Measurements from ENCODE around the gene S100A6. TPM values are rescaled to one million over a fixed set of nuclear protein-coding genes. Genes with fewer than 3 reads are reported as not detected.

S100A6 gene
- polyA plus RNA-seq, 1 donor from 2014 or later, result not detected

- Histone ChIP-seq H3K4me3 (ENCODE audit: low read length) (no peak overlapping the region), H3K9ac (ENCODE audit: low read length) (no peak overlapping the region), H3K4me2 (ENCODE audit: low read length) (no peak overlapping the region), H3K9me3 (ENCODE audit: low read length) (no peaks in the 10 kb centered on the region), H3K27me3 (ENCODE audit: insufficient read depth, low read depth, low read length) (no peaks in the 10 kb centered on the region), H3F3A (ENCODE audit: insufficient read depth, low read length, poor library complexity, severe bottlenecking) (no peaks in the 10 kb centered on the region), H3K36me3 (ENCODE audit: insufficient read depth, low read length) (no peaks in the 10 kb centered on the region), H2AFZ (ENCODE audit: low read depth, low read length) (no peak overlapping the region), H3K79me2 (replicated peaks; ENCODE audit: insufficient read depth, low read length) (no peaks in the 10 kb centered on the region), H3K27ac (ENCODE audit: low read length) (no peak overlapping the region), H3K9me2 (ENCODE audit: insufficient read depth, low read length) (no peaks in the 10 kb centered on the region), H4K20me1 (ENCODE audit: insufficient read depth) (no peaks in the 10 kb centered on the region)
- TF ChIP-seq SMC3 (conservative IDR thresholded peaks at IDR 0.05; ENCODE audit: poor library complexity) (no peak), CTCF (IDR thresholded peaks at IDR 0.05; ENCODE audit: poor library complexity, severe bottlenecking) (no peak), RAD21 (conservative IDR thresholded peaks at IDR 0.05) (no peak), EP300 (conservative IDR thresholded peaks at IDR 0.05; ENCODE audit: poor library complexity, severe bottlenecking) (no peak), POLR2AphosphoS5 (IDR thresholded peaks at IDR 0.05) (no peak), TAF1 (IDR thresholded peaks at IDR 0.05; ENCODE audit: low read depth) (no peak), EZH2 (IDR thresholded peaks at IDR 0.05; ENCODE audit: borderline replicate concordance, insufficient read depth, low read length, poor library complexity, severe bottlenecking) (no peak), MXI1 (conservative IDR thresholded peaks at IDR 0.05; ENCODE audit: poor library complexity, severe bottlenecking) (no peak)
- TF ChIP-seq, protein P1, sequence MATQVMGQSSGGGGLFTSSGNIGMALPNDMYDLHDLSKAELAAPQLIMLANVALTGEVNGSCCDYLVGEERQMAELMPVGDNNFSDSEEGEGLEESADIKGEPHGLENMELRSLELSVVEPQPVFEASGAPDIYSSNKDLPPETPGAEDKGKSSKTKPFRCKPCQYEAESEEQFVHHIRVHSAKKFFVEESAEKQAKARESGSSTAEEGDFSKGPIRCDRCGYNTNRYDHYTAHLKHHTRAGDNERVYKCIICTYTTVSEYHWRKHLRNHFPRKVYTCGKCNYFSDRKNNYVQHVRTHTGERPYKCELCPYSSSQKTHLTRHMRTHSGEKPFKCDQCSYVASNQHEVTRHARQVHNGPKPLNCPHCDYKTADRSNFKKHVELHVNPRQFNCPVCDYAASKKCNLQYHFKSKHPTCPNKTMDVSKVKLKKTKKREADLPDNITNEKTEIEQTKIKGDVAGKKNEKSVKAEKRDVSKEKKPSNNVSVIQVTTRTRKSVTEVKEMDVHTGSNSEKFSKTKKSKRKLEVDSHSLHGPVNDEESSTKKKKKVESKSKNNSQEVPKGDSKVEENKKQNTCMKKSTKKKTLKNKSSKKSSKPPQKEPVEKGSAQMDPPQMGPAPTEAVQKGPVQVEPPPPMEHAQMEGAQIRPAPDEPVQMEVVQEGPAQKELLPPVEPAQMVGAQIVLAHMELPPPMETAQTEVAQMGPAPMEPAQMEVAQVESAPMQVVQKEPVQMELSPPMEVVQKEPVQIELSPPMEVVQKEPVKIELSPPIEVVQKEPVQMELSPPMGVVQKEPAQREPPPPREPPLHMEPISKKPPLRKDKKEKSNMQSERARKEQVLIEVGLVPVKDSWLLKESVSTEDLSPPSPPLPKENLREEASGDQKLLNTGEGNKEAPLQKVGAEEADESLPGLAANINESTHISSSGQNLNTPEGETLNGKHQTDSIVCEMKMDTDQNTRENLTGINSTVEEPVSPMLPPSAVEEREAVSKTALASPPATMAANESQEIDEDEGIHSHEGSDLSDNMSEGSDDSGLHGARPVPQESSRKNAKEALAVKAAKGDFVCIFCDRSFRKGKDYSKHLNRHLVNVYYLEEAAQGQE (IDR thresholded peaks at IDR 0.05; ENCODE audit: borderline replicate concordance), result no peak
Observed at GRCh38 chr1:153527023-153527682, 8.6 kb downstream of the S100A6 start.

GRCh38 chr1:153526132-153526543 lies 9.7 kb downstream of the S100A6 start:
- H3K9me2 ChIP-seq (ENCODE audit: insufficient read depth, low read length), result no peaks in the 10 kb centered on the region
- no peaks in the 10 kb centered on the region for H3K9me3 ChIP-seq (ENCODE audit: low read length)
- H3K9ac ChIP-seq (ENCODE audit: low read length), result no peak overlapping the region
- H3F3A ChIP-seq (ENCODE audit: insufficient read depth, low read length, poor library complexity, severe bottlenecking), result no peaks in the 10 kb centered on the region
- no peak overlapping the region for H3K4me2 ChIP-seq (ENCODE audit: low read length)
- H3K27me3 ChIP-seq (ENCODE audit: insufficient read depth, low read depth, low read length), result no peaks in the 10 kb centered on the region
- no peak overlapping the region for H3K4me3 ChIP-seq (ENCODE audit: low read length)
- H2AFZ ChIP-seq (ENCODE audit: low read depth, low read length), result no peak overlapping the region
- TF ChIP-seq RAD21 (conservative IDR thresholded peaks at IDR 0.05), result no peak
- no peak for TF ChIP-seq POLR2AphosphoS5 (IDR thresholded peaks at IDR 0.05)
- TF ChIP-seq, protein P1 (IDR thresholded peaks at IDR 0.05; ENCODE audit: borderline replicate concordance), result no peak
- TF ChIP-seq TAF1 (IDR thresholded peaks at IDR 0.05; ENCODE audit: low read depth), result no peak
- no peak for TF ChIP-seq EZH2 (IDR thresholded peaks at IDR 0.05; ENCODE audit: borderline replicate concordance, insufficient read depth, low read length, poor library complexity, severe bottlenecking)
- TF ChIP-seq EP300 (conservative IDR thresholded peaks at IDR 0.05; ENCODE audit: poor library complexity, severe bottlenecking), result no peak
- no peak for TF ChIP-seq SMC3 (conservative IDR thresholded peaks at IDR 0.05; ENCODE audit: poor library complexity)
- TF ChIP-seq MXI1 (conservative IDR thresholded peaks at IDR 0.05; ENCODE audit: poor library complexity, severe bottlenecking), result no peak
- no peak for TF ChIP-seq CTCF (IDR thresholded peaks at IDR 0.05; ENCODE audit: poor library complexity, severe bottlenecking)
- no peaks in the 10 kb centered on the region for H4K20me1 ChIP-seq (ENCODE audit: insufficient read depth)
- H3K79me2 ChIP-seq (replicated peaks; ENCODE audit: insufficient read depth, low read length), result no peaks in the 10 kb centered on the region
- H3K27ac ChIP-seq (ENCODE audit: low read length), result no peak overlapping the region
- no peaks in the 10 kb centered on the region for H3K36me3 ChIP-seq (ENCODE audit: insufficient read depth, low read length)

All from neural cell (in vitro differentiated cells).